Dermis microvascular lymphatic vessel endothelial cell (primary cell): ENCODE measurements around the gene OTUD6A. TPM values are rescaled to one million over a fixed set of nuclear protein-coding genes. Genes with fewer than 3 reads are reported as not detected.
"Not testable (repeated sequence)": the region's sequence is repeated elsewhere in the genome, so short reads cannot be mapped to it uniquely, and the experiment has no call there.

ENCODE experiments used
- DNase-seq, 2 donors: peaks; one replicate each; pipeline versions ENCODE4 v3.0.0 to v3.0.0-alpha.2; 2010; ENCODE audit warnings: low read depth in 2 of 2
- total RNA-seq: library from RNA; depleted of rRNA; stranded (reverse); fragments of >200 nt; gene quantifications from 2 replicates; pipeline ENCODE4 v1.2.1, GENCODE V29; 2014

Gene OTUD6A
- total RNA-seq, 1 donor from 2014 or later = not detected

DNA sequence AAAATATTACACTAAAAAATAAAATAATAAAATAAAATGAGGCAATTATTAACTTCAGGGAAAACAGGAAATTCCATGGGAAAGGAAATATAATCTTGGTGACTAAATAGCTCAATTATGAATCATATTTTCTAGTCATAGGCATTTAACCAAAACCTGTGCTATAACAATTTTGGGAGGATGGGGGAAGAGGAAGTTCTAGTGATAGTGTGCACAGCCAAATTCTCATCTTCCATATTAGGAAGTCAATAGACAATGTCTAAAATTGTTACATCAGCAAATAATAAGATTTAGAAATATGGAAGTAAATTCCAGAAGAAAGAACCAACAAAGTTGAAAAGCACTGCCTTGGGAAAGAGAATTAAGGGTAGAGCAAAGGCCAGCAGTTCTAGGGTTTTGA is 15.3 kb upstream of the OTUD6A start:
- peak; percentile 46 to 82 for DNase-seq

DNA sequence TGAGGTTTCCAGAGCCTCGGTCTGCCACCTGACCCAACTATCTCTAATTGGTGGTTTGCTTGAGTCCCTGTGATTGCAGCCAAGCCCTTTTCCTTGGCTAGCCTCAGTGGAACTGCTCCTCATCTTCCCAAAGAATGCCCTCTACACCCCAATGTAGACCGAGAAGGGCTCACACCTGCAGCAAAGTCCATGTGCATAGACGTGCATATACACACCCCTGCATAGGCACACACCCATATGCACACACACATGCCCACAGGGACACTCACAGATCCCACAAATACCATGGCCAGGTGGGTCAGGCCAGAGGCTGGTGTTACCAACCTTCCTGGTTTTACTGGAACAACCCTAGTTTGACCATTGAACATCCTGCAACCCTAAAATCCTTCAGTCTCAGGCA is 12.9 kb upstream of the OTUD6A start:
- DNase-seq = no peak

DNA sequence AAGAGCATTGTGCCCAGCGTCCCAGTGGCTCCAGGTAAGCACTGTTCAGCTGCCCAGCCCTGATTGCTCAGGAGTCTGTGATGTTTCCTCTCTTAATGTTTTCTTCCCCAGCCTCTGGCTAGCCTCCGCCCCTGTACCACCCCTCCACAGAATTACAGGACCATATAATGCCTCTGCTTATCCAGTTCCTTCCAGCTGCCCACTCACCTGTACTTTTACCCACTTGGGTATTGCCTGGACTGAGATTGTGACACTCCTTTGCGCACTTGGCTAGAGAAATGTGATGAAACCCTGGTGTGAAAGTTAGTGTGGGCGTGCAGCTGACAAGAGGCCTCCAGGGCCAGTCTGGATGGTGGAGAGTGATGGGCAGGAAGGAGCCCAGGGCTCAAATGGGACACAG is 12.3 kb upstream of the OTUD6A start, which contains the start of gene AWAT2:
Gene AWAT2, minus strand, starts transcription at position 14 of the 400 bp plus-strand sequence. Its CDS starts 6 bp downstream, at position 8.
- no peak for DNase-seq

DNA sequence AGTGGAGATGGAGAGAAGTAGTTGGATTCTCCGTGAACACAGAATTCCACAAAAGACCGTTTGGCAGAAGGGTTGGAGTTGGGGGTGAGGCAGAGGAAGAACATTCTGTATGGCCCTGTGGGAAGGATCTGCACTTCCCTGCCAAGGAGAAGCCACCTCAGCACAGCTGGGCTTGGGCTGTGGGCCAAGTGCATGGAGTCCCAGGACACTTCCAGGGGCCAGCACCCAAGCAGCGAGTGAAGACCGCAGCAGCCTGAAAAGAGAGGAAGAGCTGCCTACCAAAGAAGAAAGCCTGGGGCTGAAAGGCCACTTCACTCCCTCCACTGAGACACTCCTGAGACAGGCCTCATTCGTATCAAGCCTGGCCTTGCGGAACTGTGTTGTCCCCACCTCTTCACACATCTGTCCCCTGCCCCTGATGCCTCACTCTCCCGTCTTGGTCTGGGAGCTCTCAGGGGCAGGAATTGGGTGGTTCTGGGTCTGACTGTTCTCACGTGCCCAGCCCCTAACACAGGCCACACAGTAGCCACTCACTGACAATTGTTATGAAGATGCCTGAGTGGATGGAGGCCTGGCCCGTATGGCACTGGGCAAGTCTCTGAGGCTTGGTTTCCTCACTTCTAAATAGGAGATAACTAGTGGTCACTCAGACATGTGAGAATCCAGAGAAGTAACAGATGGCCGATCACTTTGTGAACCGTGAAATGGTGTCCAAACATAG is 9.2 kb upstream of the OTUD6A start:
- no peak for DNase-seq

DNA sequence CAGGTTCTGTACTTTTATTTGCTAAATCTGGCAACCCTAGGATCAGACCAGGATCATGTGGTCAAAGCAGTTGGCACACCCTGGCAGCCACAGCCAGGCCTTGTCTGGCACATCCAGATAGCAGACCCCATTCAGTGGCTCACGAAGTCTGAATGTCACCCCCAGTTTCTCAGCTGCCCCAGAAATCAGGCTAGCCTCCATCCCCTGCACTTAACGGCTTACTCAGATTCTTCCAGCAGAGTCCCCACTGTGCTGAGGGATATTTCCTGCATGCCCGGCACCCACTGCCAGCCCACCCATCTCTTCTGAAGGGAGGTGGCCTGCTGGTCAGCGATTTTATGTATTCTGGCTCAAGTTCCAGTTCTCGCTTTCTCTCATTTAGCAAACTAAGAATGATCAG is 7.9 kb upstream of the OTUD6A start:
- no peak for DNase-seq

DNA sequence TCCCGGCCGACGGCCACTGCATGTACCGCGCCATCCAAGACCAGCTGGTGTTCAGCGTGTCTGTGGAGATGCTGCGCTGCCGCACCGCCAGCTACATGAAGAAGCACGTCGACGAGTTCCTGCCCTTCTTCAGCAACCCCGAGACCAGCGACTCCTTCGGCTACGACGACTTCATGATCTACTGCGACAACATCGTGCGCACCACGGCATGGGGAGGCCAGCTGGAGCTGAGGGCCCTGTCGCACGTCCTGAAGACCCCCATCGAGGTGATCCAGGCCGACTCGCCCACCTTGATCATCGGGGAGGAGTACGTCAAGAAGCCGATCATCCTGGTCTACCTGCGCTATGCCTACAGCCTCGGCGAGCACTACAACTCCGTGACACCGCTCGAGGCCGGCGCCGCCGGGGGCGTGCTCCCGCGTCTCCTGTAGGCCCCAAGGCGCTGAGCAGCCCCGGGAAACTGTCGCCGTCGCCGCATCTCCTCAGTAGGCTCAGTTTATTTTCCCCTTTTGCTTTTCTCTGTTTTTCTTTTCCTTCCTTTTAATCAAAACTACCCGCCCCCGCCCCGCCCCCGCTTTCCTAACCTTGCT is 799 bp downstream of the OTUD6A start:
- no peak for DNase-seq

DNA sequence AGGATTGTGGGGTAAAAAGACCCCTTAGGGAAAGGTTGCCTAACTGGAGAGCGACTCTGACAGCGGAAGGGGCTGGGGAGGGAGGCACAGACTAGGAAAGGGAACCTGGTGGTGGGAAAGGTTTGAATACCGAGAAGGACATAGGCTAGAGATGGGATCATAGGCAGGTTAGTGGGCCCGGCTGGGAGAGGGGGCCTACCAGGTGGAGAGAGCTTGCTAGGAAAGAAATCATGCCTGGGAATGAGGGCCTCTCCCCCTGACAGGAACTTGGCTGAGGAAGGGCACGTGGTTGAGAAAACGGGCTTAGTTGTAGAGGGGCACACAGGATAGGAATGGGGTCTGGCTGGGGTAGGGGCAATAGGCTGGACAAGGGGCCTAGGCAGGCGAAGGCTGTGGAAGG is 4.4 kb downstream of the OTUD6A start:
- DNase-seq = no peak

DNA sequence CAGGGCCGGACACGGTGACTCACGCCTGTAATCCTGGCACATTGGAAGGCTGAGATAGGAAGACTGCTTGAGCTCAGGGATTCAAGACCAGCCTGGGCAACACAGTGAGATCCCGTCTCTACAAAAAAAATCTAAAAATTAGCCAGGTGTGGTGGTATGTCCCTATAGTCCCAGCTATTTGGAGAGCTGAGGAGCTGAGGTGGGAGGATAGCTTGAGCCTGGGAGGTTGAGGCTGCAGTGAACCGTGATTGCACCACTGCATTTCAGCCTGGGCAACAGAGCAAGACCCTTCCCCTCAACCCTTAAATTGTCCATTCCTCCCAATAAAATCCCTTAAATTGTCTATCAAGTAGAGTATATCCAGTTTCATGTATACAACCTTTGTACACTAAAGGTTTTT is 17.0 kb downstream of the OTUD6A start:
- no peak for DNase-seq

DNA sequence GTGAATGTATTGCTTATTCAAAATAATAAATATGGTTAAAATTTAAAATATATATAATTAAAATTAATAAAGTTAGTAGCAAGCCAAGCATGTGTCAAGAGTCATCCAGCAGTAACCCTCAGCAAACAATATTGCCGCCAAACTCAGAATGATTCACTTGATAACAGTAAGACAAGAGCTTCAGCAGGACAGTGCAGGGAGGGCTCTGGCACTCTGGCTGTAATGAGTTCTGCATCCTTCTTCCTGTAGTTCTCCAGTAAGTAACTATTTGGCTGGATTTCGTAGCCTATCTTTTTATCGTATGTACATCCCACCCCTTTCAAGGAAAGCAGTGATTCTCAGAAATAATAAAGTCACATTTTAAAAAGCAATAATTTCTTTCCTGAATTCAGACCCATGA is 17.6 kb downstream of the OTUD6A start:
- DNase-seq = no peak

DNA sequence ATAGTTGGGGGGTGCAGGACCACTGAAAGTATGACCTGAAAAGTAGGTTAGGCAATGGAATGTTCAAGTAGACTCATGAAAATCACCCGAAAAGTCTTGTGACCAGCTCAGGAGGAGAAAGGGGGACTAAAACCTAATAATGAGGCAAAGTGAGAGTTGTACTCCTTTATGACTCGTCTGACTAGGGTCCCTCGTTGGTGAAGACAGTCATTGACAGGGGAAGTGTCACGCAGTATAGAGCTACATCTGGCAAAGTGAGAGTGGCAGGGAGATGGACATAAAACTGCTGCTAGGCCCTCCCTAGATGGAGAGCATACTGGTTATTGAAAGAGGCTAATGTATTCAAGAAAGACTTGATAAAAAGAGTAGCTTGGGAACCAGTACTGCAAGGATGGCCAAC is 20.5 kb downstream of the OTUD6A start:
- DNase-seq = no peak

DNA sequence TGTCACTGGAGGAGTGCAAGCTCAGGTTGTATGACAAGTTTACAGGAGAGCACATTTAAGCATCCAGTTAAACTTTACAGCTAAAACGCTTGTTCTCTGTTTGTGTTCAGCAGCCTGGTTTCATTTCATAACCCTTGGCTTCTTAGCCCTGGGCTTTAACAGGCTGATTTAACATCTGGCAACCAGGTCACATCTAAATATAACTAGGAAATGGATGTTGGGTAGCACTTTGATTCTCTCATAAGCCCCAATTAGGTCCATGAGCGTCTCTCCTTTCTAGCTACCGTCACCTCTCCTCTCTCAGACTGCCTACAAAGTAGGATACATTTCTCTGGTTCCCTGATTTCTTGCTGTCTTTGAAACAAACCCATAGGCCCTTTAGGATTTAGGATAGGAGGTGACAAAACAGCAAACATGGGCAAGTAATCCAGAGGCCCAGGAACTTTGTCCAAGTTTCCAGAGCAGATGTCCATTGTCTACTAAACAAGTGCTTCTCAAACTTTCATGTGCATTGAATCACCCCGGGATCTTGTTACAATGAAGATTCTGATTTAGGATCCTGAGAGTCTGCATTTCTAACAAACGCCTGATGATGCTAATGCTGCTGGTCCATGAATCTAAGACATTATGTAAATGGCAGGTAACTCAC is 22.5 kb downstream of the OTUD6A start:
- DNase-seq = no peak

DNA sequence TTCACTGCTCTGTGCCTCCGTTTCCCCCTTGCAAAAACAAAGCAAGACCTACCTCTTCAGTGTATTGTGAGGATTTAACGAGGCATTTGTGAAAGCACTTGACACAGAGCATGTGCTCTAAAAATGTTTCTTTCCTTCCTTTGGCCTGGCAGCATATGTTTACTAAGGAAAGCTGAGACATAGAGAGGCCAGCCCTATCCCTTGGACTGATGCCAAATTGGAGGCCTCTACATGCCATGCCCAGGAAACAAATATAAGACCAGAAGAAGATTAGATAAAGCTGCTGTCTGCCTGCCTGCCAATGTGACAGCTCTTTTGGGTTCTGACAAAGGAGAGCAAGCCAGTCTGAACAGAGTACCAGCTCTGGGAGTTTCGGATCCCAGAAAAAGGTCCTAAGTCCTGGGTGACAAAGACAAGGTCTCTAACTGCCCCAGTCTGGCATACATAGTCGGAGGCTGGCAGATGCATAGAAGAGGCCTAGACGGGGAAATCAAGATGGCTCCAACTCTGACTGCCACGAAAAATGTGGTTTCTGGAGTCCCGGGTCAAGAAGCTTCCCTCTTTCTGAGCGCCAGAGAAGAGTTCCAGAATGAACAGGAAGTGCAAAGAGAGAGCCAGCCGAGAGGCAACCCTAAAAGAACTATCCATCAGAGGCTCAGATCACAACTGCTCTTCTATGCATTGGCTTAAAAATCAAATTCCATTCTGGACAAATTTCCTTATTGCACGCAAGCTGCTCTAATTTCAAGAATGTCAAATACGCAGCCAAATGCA is 25.8 kb downstream of the OTUD6A start:
- peak in 1 of 2 donors; percentile 72 for DNase-seq

DNA sequence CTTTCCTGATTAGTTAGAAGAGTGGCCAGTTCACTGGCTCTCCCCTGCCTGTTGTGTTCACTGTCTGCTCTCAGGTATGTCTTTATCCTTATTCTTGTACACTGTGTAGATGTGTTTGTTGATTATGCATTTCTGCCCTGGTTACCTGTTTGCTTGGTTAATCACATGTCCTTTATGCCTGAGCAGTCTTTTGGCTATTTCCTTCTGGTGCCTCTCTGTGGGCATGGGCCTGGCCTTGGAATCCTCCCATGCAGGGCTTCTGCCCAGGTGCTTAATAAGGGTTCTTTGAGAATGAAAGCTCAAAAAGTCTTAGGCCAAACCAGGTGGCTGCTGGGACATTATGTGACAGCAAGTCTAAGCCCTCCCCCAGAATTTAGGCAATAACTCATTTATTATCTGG is 26.5 kb downstream of the OTUD6A start:
- DNase-seq = no peak

DNA sequence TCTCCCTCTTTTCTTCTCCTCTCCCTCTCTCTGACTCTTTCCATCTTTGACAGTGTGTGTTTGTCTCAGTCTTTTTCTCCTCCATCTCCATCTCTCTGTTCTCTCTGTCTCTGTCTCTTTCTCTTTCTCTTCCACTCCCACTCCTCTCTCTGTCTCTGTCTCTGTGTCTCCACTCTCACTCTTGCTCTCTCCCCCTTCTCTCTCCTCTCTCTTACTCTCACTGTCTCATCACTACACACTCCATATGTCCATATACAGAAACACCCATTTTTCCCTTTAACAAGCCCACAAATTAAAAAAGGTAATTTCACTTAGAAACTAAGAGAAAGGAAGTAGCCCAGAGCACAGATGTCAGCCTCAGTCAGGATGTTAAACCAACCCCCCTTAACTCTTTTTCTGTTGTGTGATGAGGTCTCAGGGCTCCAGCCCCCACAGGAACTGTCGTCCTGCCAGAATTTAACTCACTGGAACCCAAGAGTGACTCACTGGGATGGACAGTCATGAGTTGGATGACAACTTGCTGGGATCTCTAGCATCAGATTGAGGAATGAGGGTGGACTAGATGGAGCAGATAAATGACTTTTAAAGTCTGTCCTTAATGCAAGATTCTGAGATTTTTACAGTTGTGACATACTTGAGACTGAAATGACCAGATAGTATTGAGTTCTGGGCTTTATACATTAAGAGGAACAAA is 27.5 kb downstream of the OTUD6A start:
- DNase-seq = peak; percentile 66 to 75

DNA sequence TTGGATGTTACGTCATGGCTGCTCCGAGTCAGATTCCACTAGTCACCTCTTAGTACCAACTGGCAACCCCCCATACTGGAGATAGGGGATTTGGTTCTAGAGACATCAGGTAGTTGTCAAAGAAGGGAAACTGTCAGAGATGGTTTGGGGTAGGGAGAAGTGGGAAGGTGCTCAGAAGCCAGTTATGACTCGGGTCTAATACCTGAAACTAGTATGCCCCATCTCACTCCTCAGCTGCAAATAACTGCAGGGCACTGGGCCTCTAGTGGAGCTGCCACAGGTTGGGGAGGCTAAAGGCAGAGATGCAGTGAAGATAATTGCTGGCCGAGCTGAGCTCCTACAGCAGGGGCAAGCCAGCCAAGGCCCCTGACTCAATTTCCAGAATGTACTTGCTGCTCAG is 30.0 kb downstream of the OTUD6A start:
- no peak for DNase-seq

DNA sequence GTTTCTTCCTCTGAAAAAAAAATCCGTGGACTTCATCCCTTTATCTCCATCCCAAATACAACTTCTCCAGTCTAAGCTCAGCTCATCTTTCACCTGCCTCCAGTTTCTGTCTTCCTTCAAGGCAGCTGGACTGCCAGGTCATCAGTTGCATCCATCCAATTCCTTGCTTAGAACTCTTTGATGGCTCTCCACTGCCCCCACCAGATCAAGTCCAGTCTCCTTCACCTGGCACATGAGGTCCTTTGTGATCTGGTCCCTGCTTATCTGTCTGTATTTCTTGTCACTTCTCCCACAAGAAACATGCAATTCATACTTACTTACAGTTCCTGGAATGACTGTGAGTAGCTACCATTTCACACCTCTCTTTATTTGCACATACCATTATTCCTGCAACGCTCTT is 33.8 kb downstream of the OTUD6A start:
- DNase-seq = peak in 1 of 2 donors; percentile 44

DNA sequence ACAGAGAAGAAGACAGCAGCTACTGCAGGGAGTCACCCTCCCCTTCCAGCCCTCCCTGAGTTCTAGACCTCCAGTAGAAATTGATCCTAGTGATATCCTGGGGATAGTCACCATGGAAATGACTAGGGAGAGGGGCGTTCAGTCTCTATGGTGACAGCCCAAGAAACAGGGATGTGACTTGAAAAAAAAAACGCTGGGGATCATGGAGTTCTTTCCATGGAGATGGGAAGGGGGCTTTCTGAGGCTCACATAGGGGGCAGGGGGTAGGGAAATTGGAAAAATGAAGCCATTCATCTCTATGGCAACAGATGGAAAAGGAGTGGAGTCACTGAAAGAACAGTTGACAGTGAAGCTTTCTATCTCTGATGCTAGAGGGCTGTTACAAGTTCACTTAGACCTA is 43.0 kb downstream of the OTUD6A start:
- DNase-seq = no peak

DNA sequence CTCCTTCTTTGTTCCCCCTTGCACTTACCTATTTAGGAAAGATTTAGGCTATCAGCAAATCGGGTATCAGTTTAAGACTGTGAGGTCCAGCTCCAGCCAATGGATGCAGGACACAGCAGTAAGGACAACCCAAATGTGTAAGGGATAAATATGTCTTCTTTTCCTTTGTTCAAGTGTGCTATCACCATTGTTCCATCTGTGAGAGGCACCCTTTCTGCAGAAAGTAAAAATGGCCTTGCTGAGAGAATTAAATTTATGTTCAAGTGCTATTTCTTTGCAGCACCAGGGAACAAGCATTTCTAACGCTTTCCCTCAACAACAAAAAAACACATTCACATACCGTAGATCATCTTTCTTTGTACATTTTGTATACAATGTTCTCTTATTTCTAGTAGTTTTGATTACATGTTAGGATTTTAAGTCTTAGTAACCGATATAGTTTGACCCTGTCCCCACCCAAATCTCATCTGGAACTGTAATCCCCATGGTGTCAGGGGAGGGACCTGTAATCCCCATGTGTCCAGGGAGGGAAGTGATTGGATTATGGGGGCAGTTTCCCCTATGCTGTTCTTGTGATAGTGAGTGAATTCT is 49.3 kb downstream of the OTUD6A start:
- DNase-seq = not testable (repeated sequence)
